HUES64 (cell line): ENCODE results near the gene ADRM1.

ENCODE experiments used
- H3K27ac ChIP-seq: 2 replicates; pipeline ENCODE4 v1.7.0; 2013; ENCODE audit warnings: low read depth, low read length, inconsistent platforms
- H3K27me3 ChIP-seq: 2 replicates; pipeline ENCODE4 v1.6.1; 2013; ENCODE audit warnings: mild to moderate bottlenecking, low read length; ENCODE audit not compliant: insufficient read depth
- H3K36me3 ChIP-seq: 2 replicates; pipeline ENCODE4 v1.6.1; 2013; ENCODE audit warnings: mild to moderate bottlenecking, low read length; ENCODE audit not compliant: insufficient read depth
- H3K4me1 ChIP-seq: 2 replicates; pipeline ENCODE4 v1.6.1; 2013; ENCODE audit warnings: mild to moderate bottlenecking, low read length, moderate library complexity; ENCODE audit not compliant: insufficient read depth
- H3K4me3 ChIP-seq: 2 replicates; pipeline ENCODE4 v1.5.1; 2013; ENCODE audit warnings: mild to moderate bottlenecking, low read length, moderate library complexity
- H3K9ac ChIP-seq: 2 replicates; pipeline ENCODE4 v1.6.1; 2013; ENCODE audit warnings: mild to moderate bottlenecking, low read depth, low read length
- H3K9me3 ChIP-seq: 2 replicates; pipeline ENCODE4 v1.6.1; 2013; ENCODE audit warnings: low read depth, low read length; ENCODE audit not compliant: insufficient read depth
- WGBS: fragments of 150-250, 120-280 bp; methylation state at CpG from one replicate; pipeline ENCODE4 v1.1.7; 2013; ENCODE audit warnings: missing lambda C conversion rate; 5-methylcytosine and 5-hydroxymethylcytosine counted together

The ADRM1 gene

DNA sequence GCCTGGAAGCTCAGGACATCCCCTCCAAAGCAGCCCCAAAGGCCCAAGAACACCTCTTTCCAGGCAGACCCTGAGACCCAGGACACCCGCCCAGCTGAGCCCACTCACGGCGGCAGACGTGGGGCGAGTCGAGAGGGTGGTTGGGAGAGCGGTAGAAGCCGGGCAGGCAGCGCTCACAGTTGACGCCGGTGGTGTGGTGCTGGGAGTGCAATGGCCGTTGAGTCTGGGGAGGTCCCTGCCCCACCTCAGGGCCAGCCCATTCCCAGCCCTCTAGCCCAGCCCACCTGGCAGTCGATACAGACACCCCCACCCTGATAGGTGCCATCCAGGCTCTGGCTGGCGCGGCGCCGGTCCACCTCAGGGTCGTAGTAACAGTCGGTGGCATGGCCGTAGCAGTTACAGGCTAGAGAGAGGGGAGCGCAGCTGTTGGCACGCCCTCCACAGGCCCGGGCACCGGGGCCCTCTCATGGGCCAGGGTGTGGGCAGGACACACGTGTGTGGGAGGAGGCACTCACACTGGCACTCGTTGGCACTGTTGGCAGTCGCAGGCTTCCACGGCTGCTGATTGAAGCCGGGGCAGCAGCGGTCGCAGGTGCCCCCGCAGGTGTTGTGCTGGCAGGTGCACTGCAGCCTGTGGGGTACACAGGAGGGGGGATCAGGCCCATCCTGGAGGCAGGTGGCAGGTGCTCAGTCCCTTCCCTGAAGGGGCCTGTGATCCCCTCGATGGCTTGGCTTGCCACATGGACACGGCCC lies 43.8 kb downstream of the ADRM1 start:
- Histone ChIP-seq H3K9ac (no peak overlapping the region), H3K4me1 (no peaks in the 10 kb centered on the region), H3K27me3 (no peaks in the 10 kb centered on the region), H3K36me3 (peaks cover 85% of the 10 kb centered on the region), H3K9me3 (peaks cover 4% of the 10 kb centered on the region; the same call in 1 of the 2 replicates), H3K4me3 (no peak overlapping the region), H3K27ac (no peak overlapping the region)
- 96% methylated on average over 34 of the region's 34 CpGs for WGBS

DNA sequence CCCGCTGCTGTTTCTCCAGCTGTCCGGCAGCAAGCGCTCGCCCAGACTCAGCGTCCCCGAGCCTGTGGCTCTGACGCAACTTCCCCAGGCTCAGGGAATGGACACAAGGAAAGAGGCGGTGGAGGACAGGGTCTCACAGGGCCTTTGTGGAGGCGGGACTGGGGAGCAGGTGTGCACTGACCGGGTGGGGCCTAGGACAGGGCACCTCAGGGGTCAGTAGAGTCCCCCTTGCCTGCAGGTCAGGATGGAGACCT lies 44.3 kb downstream of the ADRM1 start:
- peaks cover 4% of the 10 kb centered on the region; the same call in 1 of the 2 replicates for H3K9me3 ChIP-seq
- WGBS = 95% methylated on average over 10 of the region's 10 CpGs
- no peaks in the 10 kb centered on the region for H3K27me3 ChIP-seq
- H3K9ac ChIP-seq = no peak overlapping the region
- peaks cover 86% of the 10 kb centered on the region for H3K36me3 ChIP-seq
- no peak overlapping the region for H3K27ac ChIP-seq
- H3K4me1 ChIP-seq = no peaks in the 10 kb centered on the region
- no peak overlapping the region for H3K4me3 ChIP-seq

DNA sequence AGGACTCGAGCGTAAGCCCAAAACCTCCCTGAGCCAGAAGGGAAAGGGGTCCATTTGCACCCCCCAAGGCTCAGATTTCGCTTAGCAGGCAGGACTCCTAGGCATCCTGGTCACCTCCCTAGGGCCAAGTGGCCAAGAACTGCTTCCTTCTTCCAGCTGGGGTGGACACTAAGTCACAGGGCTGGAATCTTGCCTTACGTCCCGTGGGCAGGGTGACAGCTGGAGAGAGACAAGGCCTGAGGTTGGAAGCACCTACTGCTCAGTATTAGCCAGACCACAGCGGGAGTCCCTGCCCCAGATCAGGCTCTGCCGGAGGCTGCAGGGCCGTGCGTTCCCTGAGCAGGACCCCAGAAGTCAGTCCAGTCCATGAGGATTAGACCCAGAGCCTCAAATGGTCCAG lies 44.6 kb downstream of the ADRM1 start:
- Histone ChIP-seq H3K36me3 (peaks cover 88% of the 10 kb centered on the region), H3K27me3 (no peaks in the 10 kb centered on the region), H3K4me3 (no peak overlapping the region), H3K4me1 (no peaks in the 10 kb centered on the region), H3K9ac (no peak overlapping the region), H3K9me3 (peaks cover 4% of the 10 kb centered on the region; the same call in 1 of the 2 replicates), H3K27ac (no peak overlapping the region)
- 84% methylated on average over 9 of the region's 9 CpGs for WGBS

DNA sequence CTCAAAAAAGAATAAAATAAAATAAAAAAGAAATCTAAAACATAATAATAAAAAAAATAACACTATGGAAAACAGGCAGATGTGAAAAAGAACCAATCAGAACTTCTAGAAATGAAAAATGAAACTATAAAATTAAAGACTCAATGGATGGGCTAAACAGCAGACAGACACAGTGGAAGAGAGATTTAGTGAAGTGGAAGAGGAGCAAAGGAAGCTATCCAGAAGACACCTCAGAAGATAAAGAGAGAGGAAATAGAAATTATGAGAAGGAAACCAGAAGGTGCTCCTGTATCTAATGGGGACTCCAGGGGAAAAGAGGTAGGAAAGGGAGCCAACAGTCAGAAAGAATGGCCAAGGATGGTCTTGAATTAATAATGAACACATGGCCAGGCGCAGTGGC lies 45.8 kb downstream of the ADRM1 start:
- H3K27ac ChIP-seq = no peak overlapping the region

DNA sequence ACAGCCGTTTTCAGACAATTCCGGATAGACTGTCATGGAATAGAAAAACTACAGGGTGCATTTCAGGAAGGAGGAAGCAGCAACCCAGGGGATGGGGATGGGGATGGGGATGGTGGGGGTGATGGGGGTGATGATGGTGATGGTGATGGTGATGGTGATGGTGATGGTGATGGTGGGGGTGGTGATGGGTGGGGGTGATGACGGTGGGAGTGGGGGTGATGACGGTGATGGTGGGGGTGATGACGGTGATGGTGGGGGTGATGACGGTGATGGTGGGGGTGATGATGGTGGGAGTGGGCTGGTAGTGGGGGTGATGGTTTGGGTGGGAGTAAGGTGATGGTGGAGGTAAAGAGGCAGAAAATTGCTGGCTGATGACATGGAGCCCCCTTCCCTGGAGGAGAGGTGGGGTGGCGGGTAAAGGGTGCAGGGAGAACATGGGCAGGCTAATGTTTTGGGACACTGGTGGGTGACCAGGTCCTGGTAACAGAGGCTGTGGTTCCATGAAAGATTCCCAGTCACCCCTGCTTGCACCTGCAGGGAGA lies 46.8 kb downstream of the ADRM1 start:
- Histone ChIP-seq H3K4me1 (peaks cover 4% of the 10 kb centered on the region; the same call in 1 of the 2 replicates), H3K9ac (no peak overlapping the region), H3K9me3 (peaks cover 4% of the 10 kb centered on the region; the same call in 1 of the 2 replicates), H3K4me3 (no peak overlapping the region), H3K27me3 (no peaks in the 10 kb centered on the region), H3K36me3 (peaks cover 73% of the 10 kb centered on the region), H3K27ac (no peak overlapping the region)
- WGBS = 95% methylated on average over 4 of the region's 7 CpGs

More for the DNA sequence above, 45.8 kb downstream of the ADRM1 start:
- H3K36me3 ChIP-seq = peaks cover 84% of the 10 kb centered on the region
- no peaks in the 10 kb centered on the region for H3K4me1 ChIP-seq
- peaks cover 4% of the 10 kb centered on the region; the same call in 1 of the 2 replicates for H3K9me3 ChIP-seq
- 96% methylated on average over 1 of the region's 1 CpG for WGBS
- H3K9ac ChIP-seq = no peak overlapping the region
- no peak overlapping the region for H3K4me3 ChIP-seq
- H3K27me3 ChIP-seq = no peaks in the 10 kb centered on the region

DNA sequence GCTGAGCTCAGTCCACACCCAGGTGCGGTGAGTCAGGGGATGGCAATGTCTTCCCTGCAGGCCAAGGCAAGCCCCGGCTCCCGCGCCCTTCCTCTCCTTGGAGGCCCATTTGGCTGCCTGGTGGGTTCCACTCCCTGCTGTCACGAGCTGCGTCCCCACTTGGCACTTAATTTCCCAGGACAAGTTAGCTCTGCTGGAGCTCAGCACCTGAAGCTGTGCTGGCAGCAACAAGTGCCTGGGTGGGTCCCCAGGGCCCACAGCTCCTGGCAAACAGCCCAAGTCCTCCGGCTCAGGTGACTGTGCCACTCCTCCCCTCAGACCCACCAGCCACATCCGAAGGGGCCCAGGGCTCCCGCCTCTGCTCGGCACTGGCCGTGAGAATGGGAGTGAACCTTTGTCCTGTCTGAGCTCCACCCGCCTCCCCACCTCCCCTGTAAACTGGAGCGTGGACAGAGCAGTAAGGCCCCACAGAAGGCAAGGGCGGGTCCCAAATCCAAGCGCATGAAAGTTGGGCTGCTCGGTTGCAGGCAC lies 47.4 kb downstream of the ADRM1 start:
- WGBS = 93% methylated on average over 16 of the region's 16 CpGs
- H3K4me3 ChIP-seq = no peak overlapping the region
- H3K9me3 ChIP-seq = peaks cover 4% of the 10 kb centered on the region; the same call in 1 of the 2 replicates
- H3K27ac ChIP-seq = no peak overlapping the region
- H3K27me3 ChIP-seq = no peaks in the 10 kb centered on the region
- H3K36me3 ChIP-seq = peaks cover 70% of the 10 kb centered on the region
- H3K4me1 ChIP-seq = peaks cover 9% of the 10 kb centered on the region; the same call in 1 of the 2 replicates
- no peak overlapping the region for H3K9ac ChIP-seq

DNA sequence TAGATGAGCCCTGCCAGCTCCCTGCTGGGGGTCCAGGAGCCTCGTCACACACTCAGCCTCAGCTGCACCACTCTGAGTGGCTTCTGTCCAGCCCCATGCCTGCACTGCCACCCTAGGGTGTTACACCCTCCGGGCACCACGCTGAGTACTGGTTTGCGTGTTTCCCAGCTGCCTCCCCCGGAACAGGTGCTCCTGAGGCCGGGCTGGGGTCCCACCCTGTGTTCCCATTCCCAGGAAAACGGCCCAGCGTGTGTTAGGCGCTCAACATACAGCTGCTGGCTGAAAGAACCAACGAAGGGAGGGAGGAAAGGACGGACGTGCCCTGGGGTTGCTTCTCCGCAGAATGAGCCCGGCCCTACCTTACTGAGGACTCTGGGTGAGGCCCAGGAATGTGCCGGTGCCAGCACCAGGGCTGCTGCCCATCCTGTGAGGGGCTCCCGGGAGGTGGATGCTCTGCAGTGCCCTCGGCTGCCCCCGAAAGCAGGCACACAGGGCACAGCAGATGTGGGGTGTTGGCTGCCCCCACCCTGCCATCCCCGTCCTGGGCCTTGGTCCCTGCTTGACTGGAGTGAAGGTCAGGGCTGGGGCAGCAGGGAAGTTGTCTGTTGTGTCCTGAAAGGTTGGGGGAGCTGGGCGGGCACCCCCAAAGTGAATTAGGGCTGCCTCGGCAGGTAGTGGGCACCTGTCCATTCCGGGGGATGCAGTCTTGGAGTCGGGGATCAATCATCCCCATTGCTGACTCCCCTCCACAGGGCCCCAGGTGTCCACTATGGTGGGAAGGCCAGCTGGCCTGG lies 48.0 kb downstream of the ADRM1 start:
- Histone ChIP-seq H3K4me1 (peaks cover 16% of the 10 kb centered on the region), H3K4me3 (no peak overlapping the region), H3K27ac (no peak overlapping the region), H3K9me3 (peaks cover 4% of the 10 kb centered on the region; the same call in 1 of the 2 replicates), H3K9ac (no peak overlapping the region), H3K27me3 (no peaks in the 10 kb centered on the region), H3K36me3 (peaks cover 67% of the 10 kb centered on the region)
- 89% methylated on average over 23 of the region's 23 CpGs for WGBS

DNA sequence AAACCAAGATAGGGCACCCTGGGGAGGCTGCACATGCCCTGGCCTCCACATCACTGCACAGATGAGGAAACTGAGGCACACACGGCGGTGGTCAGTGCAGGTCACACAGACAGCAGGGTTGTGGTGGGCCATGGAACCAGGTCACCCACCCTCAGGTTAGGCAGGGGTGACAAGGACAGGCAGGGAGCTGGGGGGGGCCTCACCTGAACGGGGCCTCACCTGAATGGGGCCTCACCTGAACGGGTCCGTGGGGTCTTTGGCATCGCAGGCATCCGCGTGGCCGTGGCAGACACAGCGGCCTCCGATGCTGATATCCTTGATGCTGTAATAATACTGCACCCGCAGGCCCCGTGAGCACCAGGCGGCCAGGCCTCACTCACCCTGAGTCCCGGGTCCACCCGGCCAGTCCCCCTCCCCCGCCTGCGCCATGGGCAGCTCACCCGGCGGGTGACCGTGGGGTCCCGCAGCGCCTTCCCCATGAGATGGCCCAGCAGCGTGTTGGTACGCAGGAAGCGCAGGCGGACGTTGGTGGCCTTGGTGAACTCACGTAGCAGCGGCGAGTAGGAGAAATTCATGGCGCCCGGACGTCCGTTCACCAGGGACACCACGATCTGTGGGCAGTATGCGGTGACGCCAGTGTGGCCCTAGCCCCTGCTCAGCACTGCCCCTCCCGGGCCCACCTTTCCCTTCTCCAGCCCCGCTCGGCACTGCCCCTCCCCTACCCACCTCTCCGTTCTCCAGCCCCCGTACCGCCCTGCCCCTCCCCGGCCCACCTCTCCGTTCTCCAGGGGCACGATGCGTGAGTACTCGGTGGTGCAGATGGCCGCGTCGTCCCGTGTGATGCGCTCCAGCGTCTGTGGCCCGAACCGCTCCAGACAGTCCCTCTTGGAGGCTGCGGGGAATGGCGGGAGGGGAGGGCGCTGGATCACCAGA lies 48.9 kb downstream of the ADRM1 start:
- Histone ChIP-seq H3K27me3 (no peaks in the 10 kb centered on the region), H3K36me3 (peaks cover 60% of the 10 kb centered on the region), H3K4me3 (no peak overlapping the region), H3K4me1 (peaks cover 25% of the 10 kb centered on the region), H3K27ac (no peak overlapping the region), H3K9ac (no peak overlapping the region), H3K9me3 (peaks cover 4% of the 10 kb centered on the region; the same call in 1 of the 2 replicates)
- WGBS = 93% methylated on average over 60 of the region's 60 CpGs

DNA sequence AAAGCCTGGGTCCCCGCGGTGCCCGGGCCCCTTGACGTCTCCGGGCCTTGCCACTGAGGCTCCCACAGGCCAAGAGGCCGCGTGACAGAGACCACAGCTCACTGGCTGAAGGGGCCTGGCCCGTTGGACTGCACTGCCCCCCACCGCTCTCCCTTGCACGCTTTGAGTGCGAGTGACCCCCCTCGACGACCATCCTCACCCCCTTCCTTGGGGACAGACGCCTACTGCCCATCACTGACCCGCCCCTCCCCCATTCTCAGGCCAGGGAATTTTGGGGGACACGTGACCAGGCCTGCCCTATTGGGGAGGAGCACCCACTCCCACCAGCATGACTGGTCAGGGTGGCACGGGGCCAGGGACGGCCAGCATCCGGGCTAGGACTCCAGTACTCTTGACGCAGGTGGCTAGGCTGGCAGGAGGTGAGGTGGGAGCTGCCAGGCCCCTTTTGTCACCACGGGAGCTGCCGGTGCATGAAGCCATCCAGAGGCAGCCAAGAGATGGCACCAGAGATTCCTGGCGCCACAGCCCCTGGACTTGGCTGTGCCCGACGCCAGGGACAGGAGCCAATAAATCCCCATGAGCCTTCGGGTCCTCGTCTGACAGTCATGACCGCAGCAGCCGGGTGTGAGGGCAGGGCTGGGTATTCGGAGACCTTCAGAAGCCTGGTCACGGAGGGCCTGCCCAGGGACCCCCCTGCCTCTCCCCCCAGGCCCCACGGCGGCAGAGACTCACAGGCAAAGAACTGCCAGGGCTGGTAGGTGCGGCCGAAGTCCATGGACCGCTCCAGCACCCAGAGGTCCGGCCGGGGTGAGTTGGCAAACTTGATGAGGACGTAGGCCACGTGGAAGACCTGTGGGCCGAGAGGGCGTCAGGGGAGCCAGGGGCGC lies 49.8 kb downstream of the ADRM1 start:
- H3K4me1 ChIP-seq = peaks cover 27% of the 10 kb centered on the region
- peaks cover 54% of the 10 kb centered on the region for H3K36me3 ChIP-seq

More for the DNA sequence above, 49.8 kb downstream of the ADRM1 start:
- Histone ChIP-seq H3K27ac (no peak overlapping the region; the same call in 1 of the 2 replicates), H3K27me3 (no peaks in the 10 kb centered on the region), H3K4me3 (no peak overlapping the region), H3K9ac (no peak overlapping the region; the same call in 1 of the 2 replicates), H3K9me3 (peaks cover 4% of the 10 kb centered on the region; the same call in 1 of the 2 replicates)
- WGBS = 93% methylated on average over 43 of the region's 43 CpGs
